Measurements from ENCODE around the gene SPRYD3. TPM values are rescaled to one million over a fixed set of nuclear protein-coding genes. Genes with fewer than 3 reads are reported as not detected.
A peak's percentile ranks its signal among the peaks of the same experiment; 100 is the strongest.

Gene SPRYD3
- total RNA-seq, 1 experiment from 2014 or later, result 29.0 TPM

DNA sequence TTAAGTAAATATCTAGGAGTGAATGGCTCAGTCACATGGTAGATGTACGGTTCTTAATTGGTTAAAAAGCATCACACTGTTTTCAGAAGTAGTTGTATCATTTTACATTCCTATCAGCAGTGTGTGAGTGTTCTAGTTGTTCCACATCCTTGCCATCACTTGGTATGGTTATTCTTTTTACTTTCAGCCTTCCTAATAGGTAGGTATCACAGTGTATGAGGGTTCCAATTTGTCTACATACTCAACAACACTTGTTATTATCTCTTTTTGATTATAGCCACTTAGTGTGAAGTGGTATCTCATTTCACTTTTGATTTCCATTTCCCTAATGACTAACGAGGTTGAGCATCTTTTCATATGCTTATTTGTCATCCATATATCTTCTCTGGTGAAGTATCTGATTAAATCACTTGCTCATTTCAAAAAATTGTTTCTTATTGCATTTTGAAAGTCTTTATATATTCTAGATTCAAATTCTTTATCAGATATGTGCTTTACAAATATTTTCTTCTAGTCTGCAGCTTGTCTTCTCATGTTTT lies 3.5 kb upstream of the SPRYD3 start:
- DNase-seq (ENCODE audit: low spot score), result no peak

DNA sequence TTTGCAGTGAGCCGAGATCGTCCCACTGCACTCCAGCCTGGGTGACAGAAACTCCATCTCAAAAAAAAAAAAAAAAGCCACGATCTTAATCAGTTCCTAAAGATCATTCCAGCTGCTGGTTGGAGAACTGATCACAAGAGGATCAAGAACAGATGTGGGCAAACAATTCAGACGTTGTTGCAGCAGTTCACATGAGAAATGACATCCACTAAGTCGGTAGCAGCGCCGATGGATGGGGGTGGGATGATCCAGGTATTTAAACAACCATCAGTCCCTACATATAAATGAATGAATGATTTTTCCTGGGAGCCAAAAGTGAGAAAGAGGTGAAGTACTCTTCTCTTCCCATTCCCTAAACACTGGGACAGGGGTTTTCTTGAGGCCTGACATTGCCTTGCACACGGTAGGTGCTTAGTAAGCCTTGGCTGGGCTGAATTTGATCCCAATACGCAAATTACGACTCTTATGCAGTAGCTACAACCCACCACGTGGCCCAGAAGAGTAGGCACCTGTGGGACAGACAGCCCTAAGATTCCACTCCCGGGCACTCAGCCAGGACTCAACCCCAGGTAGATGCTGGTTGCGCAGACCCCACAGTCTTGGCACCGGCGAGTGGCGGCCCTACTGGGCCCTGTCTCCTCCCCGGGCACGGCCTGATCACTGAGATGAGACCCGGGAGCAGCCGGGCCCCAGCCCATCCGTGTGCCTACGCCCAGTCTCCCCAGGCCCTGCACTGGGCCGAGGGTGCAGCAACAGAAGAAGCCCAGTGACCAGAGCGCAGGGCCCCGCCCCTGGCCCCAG lies 565 bp downstream of the SPRYD3 start:
- DNase-seq (ENCODE audit: low spot score), result peak; percentile 79

DNA sequence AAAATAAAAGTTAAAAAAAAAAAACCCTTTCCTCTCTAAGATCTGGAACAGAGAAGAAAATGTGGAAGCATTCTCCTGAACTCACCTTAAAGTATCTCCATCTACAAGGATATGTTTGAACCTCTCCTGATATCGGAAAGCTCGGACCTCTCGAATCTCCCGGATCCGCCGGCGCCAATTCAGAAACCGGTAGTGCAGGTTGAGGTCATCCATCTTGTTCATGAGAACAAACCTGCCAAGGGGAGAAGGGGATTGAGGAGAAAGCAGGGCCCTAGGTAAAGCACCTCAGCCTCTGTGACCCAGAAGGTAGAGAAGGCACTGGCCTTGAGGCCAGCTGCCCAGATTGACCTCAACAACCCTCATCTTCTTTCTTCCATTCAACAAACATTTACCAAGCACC lies 2.2 kb downstream of the SPRYD3 start:
- no peak for DNase-seq (ENCODE audit: low spot score)

DNA sequence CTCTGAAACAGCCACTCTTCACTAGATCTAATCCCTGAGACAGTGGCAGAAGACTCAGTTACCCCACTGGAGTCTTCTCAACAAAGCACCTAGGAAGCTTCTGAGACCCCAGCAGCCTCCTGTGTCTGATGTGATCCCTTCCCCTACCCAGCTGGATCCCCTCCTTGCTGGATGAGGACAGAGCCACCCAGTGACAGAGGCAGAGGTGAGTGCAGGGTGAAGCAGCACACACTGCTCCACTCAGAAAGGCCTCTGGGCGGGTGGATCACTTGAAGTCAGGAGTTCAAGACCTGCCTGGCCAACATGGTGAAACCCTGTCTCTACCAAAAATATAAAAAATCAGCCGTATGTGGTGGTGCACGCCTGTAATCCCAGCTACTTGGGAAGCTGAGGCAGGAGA lies 2.7 kb downstream of the SPRYD3 start:
- no peak for DNase-seq (ENCODE audit: low spot score)

DNA sequence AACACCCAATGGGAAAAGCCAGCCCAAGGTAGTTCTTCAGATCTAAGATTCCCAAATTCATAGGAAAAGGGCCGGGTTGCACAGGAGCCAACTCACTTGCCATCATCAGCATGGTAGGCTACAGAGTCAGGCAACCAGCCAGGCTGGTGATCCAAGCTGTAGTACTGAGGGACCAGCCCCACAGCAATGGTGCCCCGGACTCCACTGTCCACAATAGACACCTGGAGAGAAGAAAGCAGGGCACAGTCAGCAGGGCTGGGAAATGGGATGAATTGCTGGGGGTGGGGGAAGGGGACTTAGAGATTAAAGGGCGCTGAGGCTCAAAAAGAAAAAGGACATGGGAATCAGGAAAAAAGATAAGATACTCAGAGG lies 4.2 kb downstream of the SPRYD3 start:
- DNase-seq (ENCODE audit: low spot score), result no peak

DNA sequence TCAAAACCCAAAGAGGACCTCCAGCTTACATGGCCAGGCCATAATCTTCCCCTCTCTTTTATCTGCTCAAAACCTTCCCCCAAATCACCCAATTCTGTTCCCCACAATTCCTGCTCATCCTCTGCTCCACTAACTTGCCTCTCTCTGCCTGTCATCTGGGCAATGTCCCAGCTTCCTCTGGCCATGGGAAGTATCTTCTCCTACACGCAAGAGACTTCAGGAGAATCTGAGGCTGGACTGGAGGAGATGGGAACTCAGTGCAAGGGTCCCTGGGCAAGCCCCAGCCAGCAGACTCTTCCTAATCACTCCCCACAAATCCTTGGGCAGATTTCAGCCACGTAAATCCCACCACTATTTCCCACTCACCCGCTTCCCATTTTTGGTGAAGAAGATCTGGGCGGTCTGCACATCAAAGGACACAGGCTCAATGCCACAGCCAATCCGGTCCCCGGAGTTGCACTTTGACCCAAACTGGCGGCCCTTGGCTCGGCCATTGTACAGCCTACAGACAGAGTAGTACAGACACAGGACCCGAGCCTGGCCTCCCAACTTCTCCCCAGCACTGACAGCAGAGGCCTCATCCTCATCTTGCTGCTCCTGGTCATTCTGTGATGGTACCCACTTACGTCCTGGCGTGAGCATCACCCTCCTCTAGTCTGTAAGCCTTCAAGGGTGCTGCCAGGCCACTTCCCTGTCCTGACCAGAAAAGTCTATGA lies 4.7 kb downstream of the SPRYD3 start:
- DNase-seq (ENCODE audit: low spot score), result no peak

DNA sequence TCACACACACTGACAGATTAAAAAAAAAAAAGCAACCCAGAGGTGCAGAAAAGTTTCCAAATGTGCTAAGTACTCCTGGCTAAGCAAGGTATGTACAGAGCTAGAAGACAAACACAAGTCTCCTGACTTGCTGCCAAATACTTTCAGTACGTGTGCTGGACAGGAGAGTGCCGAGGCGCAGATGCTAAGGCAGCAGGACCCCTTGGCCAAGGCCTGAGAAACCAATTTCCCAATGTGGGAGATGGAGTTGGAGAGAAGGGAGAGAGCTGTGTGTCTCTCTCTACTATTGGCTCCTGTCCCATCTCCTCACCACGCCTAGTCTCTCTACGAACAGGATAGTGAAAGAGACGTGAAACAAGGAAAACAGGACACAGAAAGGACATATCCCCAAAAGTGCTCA lies 5.3 kb downstream of the SPRYD3 start:
- no peak for DNase-seq (ENCODE audit: low spot score)

DNA sequence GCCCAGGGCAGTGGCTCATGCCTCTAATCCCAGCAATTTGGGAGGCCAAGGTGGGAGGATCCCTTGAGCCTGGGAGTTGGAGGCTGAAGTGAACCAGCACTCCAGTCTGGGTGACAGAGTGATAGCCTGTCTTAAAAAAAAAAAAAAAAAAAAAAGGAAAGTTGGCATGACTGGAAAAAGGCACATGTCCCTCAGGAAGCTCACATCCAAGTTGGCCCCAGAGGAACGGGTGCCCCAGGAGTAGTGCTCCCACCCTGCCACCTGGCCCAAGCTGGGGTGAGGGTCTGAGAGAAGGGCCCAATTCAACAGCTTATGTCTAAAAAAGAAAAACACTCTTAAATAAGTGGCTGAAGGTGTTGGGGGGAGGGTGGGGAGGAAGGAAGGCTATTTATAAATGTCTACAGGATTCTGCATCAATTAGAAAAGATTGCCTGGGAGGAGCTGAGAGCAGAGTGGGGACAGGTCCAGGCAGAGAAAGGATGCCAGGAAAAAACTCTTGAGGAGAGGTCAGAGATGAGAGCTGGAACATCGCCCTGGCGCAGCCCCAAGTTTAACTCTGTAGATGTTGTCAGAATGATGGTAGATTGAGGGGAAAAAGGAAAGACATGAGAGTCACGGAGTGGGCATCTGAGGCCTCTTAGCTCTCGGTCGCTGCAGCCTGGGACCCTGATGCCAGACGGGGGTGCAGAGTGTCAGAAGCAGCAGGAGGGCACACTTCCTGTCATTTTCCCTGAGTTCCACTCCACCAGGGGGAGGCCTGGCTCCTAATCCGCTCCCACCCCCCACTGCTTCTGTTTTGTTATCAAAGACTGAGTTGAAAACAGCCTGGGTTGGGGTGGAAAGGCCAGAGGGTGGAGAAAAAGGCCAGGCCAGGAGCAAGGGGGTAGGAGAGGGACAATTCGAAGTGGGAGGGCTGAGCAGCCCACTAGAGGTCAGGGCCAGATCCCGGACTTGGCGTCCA lies 7.3 kb downstream of the SPRYD3 start:
- DNase-seq (ENCODE audit: low spot score), result no peak

DNA sequence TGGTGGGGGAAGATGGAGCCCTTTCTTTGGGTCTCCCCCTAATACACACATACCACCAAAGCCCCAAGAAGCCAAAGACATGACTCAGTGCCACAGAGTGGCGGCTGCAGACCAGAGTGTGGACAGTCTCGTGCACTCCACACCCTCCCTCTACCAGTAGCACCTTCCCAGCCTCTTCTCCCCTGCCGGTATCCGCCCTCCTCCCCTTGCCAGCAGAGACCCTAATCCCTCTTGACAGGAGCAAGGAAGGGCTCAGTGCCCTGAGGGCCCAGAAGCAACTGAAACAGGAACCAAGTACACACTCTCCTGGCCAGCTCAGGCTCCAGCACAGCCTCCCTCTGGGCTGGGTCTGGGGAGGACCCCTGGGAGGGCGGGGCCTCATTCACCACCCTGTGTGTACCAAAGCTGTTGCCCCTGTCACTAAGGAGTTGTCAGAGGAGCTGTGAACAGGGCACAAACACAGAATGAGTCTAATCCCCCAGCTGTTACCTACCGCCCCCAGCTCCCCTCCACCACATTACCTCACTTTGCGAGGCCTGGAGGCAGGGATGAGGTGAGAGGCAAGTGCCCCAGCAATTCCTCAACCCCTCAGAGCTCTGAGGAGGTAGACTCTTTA lies 8.2 kb downstream of the SPRYD3 start:
- no peak for DNase-seq (ENCODE audit: low spot score)

DNA sequence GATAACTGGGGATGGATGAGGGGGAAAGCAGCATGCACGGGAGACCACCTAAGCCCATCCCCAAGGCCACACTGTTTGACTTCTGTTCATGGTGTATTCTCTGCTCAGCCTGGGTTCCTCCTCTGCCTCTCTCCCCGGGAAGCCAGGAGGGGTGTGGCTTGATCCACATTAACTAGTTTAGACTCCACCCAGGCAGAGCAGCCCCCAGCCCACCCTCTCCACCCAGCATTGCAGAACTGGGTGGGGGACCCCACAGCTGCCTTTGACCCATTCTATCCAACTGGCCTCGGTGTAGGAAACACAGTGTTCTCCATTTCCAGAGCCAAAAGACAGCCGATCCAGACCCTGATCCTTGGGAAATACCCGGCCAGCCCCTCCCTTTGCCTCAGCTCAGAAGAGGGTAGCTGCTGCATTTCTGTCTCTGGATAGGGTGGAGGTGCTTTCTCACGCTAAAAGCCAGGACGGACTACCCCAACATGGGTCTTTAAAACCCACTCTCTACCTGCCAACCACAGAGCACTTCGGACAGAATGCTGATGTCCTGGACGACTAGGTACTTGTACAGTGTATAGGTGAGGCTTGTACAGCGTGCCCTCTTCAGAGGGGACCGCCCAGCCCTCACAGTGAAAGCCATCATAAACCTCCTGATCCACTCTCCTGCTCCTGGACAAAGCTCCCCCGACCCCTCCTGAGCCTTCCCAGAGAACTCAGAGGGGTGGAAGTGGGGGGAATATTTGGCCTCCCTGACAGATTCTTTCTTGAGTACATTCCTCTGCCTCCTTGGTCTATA lies 9.4 kb downstream of the SPRYD3 start:
- no peak for DNase-seq (ENCODE audit: low spot score)

DNA sequence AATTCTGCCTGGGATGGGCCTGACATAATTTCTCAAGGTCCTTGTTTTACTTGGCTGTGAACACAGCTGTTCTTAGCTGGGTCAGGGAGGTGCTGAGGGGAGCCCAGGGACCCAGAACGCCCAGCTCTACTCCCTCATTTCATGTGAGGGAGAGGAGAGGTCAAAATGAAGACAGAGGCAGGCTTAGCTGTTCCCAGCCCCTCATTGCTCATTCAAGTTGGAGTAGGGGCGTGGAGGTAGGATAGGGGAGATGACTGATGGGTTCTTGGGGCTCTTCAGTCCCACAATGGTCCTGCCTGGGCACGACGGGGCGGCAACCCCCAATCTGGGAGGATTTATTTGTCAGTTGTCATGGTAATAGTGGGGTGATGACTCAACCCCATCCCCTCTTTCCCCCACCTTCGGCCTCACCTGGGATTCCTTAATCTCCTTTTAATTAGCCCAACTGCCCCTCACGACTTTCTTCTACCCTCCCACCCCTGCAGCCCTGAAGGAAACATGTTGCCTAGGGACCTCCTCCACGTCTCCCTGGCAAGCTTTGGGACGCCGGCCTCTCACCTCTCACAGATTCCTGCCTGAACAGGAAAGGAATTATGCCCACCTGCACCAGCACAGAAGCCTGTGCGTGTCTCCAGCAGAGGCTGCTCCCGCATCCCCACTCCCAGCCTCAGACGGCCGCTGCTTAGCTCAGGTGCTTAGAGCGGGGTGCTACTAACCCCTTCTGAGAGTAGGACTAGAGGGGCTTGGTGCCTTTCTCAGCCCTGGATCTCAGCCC lies 10.2 kb downstream of the SPRYD3 start:
- DNase-seq (ENCODE audit: low spot score), result no peak

DNA sequence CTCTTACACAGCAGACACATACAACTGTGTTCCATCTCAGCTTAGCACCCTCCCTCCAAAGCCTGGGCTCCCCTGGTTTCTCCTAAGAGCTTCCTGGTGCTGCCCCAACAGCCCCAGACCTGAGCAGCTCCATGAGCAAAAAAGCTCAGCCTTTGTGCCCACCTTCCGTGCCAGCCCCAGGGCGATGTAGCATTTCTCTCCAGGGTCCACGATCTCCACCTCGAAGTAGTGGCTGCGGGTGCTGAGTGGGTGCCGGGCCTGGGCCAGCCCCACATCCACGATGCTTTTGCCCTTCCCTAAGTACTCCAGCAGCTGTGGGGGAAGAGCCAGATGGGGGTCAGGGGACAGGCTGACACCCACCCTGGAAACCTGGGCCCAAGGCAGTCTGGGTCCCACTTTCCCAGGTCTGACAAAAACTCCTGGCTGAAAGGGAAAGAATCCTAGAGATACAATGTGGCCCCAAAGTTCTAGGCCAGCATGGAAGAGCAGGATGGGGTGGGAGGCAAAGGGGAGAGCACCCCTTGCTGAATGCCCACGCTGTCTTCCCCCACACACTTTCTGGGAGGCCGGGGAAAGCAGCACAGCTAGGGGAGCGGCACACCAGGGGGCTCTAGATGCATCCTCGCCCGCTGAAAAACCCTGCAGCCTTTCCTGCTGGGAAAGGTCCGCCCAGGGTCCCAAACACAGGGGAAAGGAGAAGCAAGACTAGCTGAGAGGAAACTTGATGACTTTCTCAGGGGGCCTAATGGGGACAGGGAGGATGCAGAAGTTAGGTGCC lies 11.0 kb downstream of the SPRYD3 start:
- no peak for DNase-seq (ENCODE audit: low spot score)

DNA sequence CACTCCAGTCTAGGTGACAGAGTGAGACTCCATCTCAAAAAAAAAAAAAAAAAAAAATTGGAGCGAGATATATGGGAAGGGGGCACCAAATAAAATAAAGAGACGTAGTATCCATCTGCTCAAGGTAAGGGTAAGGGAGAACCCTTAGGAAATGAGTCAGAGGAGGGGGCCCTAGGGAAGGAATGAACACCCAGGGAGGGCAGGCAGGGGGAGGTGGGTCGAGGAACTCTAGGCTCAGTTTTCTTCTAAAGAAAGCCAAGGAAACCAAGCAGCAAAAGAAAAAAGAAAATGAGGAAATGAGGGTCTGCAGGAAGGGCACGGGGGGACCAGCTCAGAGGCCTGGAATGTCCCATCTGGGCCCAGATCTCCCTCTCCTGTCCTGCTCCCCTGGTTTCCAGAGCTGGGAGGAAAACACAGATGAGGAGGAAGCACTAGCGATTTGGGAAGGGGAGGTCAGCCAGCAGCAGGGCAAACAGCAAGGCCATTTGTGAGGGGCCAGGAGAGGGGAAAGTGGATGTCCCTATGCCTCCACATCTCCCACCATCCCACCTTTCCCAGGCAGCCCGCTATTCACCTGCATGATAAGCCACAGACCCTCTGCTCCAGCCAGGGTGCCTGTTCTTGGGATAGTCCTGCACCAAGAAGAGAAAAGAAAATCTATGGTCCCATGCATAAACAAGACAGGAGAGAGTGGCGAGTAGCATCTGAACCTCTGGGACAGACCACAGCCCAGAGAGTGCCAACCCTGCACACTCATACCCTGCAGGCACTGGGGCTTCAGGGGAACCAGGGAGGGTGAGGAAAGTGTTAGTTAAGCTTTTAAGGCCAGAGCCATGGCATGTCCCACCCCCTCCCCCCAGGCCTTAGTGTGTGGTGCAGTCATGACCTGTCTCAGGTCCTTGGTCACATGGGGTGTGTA lies 11.9 kb downstream of the SPRYD3 start:
- DNase-seq (ENCODE audit: low spot score), result no peak

DNA sequence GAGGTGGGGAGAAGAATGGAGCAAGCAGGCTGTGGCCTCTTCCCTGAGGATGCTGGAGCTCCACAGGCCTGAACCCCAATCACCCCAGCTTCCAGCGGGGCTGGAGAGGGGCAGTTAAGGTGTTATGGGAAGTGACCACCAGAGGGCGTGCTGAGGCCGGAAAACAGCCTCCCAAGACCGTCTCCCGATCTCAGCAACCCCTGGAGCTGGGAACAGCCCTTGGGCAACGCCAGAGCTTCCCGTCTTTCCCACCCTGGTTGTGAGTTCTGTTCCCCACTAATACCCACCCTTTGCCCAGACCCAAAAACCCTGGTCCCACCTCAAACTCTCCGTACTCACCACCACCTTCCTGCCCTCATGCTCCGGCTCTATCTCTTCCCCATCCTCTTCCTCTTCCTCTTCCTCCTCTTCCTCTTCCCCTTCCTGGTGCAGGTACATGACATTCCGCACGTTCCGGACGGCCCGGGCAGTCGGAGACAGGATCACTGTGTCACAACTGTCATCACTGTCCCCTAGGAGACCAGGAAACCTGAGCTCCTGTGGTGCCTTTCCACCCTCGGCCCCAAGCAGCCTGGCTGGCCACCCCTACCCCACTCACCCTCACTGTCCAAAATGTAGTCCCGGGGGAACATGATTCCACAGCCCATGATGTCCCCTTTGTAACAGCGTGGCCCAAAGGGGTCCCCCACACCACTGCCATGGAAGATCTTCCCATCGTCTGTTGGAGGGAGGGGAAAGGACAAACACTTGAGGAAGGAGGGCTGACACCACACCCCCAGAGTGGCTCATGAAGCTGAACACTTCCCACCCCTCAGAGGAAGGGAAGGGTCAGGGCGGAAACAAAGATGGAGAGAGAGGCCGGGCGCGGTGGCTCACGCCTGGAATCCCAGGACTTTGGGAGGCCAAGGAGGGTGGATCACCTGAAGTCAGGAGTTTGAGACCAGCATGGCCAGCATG lies 12.9 kb downstream of the SPRYD3 start:
- DNase-seq (ENCODE audit: low spot score), result peak; percentile 95

DNA sequence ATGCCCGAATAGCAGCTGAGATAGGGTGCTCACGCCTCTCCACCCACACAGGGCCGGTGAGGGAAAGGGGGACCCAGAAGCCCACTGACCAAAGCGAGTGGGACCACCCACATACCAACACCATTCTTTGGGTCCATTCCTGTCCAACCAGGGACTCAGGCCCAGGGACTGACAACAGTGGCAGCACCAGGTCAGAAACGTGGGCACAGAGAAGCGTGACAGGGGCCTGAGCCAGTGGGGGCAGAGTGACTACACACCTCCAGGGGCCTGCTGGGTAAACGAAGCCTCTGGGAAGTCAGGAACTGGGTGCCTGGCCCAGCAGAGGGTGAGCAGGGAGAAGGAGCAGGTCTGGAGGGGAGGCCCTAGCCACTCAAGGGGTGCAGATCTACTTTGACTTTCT lies 13.7 kb downstream of the SPRYD3 start:
- no peak for DNase-seq (ENCODE audit: low spot score)

DNA sequence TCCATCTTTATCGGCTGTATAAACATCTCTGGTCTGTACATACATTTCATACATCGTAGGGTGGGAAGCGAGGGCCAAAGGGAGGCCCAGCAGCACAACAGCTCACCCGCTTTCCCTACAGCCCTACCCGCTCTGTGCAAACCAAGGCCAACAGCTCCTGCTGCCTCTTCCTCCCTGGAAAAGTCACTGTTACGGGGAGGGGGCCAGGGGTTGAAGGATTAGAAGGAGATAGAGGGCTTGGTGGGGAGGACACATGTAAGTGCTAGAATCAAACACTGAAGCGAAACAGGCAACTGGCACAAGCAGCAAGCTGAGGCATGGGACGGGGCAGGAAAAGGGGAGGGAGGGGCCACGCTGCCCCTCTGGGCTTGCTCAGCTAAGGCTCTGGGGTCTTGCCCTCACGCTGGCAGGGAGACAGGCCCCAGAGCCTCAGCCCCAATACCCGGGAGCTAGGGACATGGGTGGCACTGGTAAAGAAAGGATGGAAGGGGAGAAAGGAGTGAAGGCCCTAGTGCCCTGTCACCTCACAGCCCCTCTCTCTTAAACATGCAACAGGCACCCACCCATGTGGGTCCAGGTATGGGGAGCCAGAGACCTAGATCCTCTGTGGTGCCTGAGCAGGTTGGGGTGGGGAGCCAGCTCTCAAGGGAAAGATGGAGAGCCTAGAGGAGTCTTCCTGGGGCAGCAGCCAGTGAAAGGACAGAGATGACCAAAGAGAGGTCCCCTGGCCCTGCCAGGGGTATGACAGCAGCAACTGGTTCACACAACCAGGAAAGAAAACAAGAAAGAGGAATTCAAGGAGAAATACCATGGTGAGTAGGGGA lies 14.4 kb downstream of the SPRYD3 start:
- no peak for DNase-seq (ENCODE audit: low spot score)

All from HT-29 (cell line).